GM21723 (cell line): ENCODE measurements around the gene LRRC8B.

Experiments
- ATAC-seq: cut with Tn5 transposase; IDR thresholded peaks from one replicate; pipeline ENCODE4 v1.9.1; 2021; ENCODE audit warnings: mild to moderate bottlenecking, moderate library complexity; ENCODE audit not compliant: unreplicated experiment

Gene LRRC8B

DNA sequence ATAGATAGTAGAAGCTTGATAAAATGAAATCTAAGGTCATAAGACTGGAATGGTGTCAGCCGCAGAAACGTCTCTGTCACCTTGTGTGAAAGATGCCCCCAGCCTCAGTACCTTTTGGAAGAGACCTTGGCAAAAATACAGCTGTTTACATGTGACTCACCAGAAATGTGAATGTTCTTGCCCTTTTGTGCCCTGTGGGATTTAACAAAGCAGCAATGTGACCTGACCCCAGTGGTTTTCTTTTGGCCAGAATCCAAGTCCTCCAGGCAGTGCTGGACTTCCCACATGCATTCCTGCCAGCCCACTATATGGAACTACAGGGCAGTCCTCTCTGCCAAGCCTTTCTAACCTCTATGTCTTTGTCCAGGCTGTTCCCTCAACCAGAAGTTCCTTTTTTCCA lies 81.1 kb downstream of the LRRC8B start:
- no peak for ATAC-seq

DNA sequence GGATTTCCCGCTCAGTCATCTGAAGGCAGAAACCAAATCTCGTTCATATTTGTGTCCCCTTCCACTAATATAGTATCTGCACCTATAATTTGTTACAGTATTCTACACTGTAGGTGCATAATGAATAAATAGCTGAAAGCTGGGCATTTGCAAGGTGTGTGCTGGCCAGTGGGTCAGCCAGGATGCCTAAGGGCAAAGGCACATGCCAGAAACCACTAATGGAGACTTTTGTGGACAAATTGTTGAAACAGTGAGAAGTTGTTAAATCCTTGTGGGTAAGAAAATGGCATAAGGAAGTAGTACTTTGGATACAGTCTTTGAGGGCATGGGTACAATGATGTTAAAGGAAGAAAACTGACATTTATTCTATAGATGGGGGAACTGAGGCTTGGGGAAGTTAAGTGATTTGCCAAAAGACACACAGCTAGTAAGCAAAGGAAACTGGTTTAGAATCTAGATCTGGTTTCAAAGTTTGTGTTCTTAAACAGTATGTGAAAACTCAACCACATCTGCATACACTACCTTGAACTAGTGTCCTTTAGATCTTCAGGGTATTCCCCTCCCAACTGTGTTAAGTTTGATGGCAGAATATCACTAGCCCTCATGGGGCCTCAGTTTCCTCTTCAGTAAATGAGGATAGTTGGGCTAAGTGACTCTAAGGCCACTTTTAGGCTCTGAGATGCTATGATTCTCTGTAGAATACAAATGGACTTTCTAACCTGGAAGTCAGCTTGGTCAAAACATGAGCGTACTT lies 81.8 kb downstream of the LRRC8B start:
- ATAC-seq = no peak

- no peak for ATAC-seq
These were observed 82.5 kb downstream of the LRRC8B start for GRCh38 chr1:89607156-89607555.

- ATAC-seq = no peak
These were observed 83.1 kb downstream of the LRRC8B start for GRCh38 chr1:89607586-89608318.

DNA sequence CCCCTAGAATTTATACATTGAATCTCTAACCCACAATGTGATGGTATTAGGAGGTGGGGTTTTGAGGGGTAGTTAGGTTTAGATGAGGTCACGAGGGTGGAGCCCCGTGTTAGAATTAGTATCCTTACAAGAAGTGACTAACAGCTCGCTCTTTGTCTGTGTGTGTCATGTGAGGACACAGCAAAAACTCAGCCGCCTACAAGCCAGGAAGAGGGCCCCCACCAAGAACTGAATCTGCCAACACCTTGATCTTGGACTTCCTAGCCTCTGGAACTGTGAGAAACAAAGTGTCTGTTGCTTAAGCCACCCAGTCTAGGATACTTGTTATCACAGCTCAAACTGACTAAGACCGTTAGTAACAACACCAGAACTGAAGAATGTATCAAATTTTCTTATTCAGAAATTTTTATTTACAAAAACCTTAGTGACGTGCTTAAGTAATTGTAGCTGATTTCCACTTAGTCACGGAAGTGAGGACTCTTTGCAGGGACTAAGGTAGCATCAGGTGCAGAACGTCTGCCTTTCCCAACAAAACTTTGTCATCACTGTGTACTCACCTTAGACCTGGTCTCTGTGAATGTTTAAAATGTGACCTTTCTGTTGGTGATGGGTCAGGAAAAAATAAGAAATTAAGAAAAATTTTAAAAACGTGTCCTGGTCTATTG lies 83.8 kb downstream of the LRRC8B start:
- ATAC-seq = no peak

GRCh38 chr1:89608984-89609725 lies 84.5 kb downstream of the LRRC8B start:
- no peak for ATAC-seq

DNA sequence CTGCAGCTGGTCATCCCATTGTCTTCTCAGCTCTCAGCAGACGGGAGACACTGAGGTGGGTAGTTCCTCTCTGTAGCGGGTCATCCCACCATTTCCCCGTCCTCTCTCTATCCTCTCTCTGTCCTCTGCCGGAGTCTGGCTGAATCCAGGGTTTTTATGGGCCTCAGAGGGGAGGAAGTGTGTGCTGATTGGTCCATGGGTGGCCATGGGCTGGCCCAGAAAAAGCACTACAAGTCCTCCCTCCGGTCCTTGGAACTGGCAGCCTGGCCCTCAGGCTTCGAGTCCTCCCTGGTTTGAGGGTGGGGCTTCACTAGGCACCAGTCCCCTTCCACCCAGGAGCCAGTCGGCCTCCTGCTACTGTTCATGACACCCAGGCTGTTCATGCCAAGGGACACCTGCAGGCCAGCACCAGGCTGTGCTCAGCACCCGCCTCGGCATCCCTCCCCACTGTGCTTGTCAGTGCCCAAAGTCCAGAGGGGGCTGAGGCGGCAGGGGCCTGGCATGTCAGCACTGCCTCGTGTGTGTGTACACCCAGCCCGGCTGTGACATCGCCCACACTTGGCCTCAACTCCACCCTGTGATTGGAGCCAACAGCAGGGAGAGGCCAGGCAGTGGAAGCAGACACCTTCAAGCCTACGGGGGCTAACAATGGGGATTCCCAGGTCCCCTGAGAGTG lies 85.3 kb downstream of the LRRC8B start:
- no peak for ATAC-seq

DNA sequence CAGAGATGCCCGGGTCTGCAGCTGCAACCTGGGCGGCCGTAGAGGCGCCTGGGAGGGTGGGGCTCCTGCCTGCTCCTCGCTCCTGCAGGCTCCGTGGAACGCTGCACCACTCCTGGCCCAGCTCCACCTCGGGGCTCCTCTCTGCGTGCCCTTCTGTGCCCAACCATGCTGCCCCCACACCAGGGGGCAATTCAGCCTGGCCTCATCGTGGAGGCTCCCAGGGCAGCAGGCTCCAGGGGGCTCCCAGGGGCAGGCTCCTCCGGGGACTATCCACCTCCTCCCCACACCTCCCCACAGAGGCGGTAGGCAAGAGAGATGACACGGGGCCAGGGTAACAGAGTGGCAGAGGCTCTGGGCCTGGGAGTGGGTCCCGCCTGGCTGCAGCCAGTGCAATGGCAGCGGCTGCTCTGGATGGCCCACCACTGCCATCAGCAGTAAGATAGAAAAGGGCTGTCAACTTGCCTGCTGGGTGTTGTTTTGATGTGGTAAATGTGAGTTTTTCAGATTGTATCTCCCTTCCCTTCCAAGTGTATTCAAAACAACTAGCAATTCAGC lies 85.9 kb downstream of the LRRC8B start:
- ATAC-seq = no peak

- peak; percentile 95 for ATAC-seq
These were observed 87.1 kb downstream of the LRRC8B start for GRCh38 chr1:89611721-89612120.

DNA sequence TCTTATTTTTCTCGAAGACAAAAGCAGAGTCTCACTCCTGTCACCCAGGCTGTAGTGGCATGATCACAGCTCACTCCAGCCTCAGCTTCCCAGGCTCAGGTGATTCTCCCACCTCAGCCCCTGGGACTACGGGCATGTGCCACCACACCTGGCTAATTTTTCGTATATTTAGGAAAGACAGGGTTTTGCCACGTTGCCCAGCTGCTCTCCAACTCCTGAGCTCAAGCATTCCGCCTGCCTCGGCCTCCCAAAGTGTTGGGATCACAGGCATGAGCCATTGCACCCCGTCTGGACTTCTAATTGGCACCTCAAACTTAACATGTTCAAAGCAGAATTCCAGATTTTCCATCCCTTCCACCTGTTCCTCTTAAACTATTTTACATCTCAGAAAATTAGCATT lies 89.3 kb downstream of the LRRC8B start:
- ATAC-seq = no peak

DNA sequence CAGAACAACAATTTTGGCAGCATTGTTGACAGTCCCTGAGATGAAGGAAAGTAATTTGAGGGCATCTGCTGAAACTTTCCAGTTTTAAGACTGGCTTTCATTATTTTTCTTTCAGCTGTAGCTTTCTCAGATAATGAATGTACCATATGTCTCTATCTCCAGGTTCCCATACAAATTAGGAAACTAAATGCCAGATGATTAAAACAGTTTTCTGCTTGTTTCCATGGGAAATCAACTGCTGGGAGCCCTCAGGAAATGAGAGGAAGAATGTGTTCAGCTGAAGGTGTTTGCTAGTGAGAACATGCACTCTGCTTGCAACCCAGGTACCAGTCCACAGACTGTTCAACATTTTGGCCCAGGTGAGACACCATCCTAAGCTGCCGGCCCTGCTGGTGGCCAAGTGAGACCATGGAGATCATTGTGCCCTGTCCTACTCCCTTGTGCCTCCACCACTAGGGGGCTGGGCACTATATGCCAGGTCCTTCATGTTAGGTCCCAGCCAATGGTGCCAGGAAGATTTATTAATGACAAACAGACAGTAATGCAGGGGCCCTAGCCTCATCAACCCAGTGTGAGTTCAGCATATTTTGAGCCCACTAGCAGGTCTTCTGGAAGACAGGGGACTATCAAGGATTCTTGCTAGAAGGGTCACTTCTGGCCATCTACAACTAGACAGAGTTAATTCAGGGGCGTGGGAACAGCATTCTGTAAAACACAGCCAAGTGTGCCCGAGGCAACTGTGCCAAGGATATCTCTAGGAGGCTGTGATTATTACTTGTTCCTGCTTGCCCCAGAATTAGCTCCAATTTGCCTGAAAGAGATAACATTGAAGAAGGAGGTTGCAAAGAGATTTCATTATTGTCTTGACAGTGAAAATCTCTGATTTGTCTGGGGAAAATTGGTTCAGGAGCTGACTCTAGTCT lies 91.3 kb downstream of the LRRC8B start:
- ATAC-seq = no peak

DNA sequence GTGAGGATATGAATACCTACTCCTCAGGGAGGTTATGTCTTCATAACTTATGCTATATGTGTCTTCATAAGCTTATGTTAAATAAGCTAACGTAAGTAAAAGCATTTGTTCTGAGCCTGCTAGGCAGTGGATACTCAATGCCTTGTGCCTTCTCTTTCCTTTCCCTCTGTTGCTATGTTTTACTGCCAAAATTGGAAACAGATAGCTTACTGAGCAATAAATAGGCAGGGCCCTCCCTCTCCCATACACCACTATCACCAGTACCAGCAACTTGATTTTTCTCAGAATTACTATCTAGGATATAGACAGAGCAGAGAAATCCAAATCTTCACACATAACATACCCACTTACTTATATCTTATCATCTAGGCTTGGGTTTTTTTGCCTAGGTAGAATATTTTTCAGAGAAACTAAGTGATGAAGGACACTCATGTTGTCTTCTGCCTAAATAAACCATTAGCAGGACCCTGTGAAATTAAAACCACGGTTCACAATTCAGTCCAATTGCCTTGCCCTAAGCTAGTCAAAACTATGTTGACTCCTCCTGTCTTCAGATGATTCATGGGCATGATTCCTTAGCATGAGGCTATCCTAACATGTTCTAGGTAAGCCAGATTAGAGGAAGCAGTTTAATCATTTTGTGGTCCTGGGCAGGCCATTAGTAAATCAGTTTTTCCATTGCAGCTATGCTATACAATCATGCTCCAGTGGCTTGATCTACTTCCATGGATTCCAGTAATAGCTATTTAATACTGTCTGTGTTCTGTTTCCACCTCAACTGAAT lies 92.4 kb downstream of the LRRC8B start:
- no peak for ATAC-seq

DNA sequence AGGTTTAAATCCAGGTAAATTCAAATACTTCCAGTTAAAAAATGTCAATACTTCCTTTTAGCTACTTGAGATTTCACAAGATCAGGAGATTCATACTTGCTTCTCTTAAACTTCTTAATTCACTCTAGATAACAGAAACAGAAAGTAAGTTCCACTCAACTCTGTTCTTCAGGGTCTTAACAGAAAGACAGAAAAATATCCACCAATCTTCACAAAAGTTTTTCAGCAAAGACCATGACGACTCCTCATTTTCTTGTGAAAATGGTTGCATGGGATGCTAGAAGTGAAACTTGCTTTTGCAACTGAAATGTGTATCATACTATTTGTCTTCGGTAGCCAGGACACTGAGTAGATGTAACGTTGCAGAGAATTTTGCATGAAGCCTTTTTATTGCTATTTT lies 96.0 kb downstream of the LRRC8B start:
- ATAC-seq = no peak

DNA sequence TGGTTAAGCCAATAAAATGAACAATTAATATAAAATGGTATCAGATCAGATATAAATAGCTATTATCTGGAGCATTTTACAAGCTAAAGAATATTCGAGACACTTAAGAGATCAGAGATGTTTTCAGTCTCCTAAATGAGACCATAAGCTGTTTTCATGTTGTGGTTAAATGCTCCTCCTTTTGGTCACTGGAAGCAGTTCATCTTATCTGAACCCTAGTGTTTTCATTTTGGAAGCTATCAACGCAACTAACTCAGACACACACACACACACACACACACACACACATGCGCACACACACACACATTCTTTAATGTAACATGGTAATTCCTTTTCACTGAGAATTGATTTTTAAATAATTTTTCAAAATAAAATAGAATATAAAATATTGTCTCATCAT lies 98.3 kb downstream of the LRRC8B start:
- ATAC-seq = no peak

DNA sequence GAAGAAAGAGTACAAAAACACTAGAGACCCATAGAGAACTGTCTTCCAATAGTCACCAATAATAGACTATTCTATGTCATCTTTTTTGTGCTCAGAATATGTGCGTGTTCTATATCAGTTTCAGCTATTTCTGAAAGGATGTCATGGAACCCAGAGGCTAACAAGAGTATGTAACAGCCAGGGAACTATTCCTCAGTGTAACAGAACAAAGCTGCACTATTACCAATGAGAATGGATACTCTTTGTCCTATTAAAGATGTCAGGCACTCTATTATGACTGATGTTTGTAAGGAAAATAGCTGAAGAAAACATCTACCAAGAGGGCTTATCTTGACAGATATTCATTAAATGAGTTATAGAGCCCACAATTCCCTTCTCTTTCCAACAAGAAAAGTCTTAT lies 99.7 kb downstream of the LRRC8B start:
- no peak for ATAC-seq

DNA sequence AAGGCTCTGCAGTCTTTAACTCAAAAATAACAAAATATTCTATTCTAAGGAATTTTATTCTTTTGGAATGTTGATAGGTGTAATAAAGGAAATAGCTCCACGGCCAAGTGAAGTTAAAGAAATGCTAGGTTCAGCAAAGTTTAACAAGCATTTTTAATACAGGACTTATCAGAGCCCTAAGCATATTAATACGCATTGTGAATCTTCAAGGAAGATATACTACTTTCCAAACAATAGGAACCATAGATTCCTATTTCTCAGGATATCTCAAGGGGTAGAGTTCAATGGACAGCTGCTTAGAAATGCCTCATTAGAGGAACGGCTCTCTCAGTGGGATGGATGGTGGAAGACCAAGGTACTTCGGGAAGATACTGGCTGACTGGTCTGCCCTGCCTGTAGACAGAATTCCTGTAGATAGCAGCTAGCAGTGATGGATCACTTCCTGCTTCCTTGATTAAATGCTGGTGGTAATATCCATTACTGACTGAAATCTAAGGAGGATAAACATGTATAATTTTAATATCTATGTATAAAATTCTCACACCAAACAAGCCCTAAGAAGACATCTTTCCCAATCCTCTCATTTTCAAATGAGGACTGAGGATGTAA lies 100.2 kb downstream of the LRRC8B start:
- no peak for ATAC-seq

- no peak for ATAC-seq
These were observed 103.0 kb downstream of the LRRC8B start for GRCh38 chr1:89627596-89627962.

DNA sequence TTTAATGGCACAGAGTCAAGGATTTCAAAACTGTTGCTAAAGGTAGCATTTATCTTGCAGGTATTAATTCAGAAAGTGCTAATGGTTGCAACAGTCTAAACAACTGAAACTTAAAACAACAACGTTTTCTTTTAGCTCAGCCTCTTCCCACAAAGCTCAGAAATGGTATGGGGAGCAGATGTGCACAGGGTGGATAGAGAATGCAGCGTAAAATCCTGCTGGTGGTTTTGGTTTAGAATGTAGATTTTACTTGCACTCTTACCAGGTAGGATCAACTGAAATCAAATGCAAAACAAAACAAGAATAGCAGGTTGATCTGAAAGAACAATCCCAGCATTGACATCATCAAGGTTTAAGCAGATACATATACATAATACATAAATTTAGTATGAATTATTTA lies 104.5 kb downstream of the LRRC8B start:
- ATAC-seq = no peak
